Measurements from ENCODE around the gene RXRG. TPM values are rescaled to one million over a fixed set of nuclear protein-coding genes. Genes with fewer than 3 reads are reported as not detected.

Gene RXRG
- total RNA-seq, 1 donor from 2014 or later, result 3.3 TPM

DNA sequence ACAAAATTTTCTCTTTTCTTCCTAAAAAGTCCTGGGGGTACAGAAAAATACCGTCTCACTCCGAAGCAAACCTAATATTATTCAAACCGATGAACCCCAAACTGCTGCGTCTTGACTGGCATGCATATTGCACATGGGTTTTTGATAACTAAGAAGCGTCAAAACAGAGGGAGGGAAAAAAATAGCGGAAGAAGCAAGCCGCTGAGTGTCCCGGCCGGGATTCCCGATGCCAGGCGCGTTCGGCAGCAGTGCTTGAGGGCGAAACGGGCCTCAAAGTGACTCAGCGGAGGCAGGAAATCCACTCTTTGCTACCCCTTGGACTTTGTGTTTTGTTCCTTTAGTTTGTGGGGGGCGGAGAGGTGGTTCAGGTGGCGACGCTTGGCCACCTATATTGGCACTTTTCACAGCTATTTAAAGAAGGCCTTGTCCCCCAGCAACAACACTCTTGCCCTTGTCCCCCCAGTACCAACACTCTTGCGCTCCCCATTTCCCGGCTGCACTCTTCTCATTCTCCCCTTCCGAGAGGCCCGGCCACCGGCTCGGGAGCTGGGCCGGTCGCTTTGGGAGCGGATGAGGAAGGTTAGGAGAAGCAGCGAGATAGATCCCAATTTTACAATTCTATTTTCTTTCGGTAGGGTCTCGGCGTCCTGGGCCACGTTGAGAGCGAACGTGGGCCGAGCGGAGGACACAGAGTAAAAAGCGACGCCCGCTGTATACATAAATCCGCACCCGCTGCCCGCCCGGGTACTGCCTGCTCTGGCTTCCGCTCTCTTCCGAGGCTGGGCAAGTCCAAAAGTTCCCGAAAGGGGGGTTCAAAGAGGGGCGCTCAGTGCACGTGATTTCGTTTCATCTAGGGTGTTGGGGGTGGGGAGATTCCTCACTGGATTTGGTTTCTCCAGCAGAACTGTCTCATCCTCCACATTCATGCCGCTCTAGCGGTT lies 90.9 kb downstream of the RXRG start:
- intact Hi-C loops (cut with DNase I), result no loop called here
- no peak for DNase-seq
- no peak for ATAC-seq (ENCODE audit: poor library complexity)

DNA sequence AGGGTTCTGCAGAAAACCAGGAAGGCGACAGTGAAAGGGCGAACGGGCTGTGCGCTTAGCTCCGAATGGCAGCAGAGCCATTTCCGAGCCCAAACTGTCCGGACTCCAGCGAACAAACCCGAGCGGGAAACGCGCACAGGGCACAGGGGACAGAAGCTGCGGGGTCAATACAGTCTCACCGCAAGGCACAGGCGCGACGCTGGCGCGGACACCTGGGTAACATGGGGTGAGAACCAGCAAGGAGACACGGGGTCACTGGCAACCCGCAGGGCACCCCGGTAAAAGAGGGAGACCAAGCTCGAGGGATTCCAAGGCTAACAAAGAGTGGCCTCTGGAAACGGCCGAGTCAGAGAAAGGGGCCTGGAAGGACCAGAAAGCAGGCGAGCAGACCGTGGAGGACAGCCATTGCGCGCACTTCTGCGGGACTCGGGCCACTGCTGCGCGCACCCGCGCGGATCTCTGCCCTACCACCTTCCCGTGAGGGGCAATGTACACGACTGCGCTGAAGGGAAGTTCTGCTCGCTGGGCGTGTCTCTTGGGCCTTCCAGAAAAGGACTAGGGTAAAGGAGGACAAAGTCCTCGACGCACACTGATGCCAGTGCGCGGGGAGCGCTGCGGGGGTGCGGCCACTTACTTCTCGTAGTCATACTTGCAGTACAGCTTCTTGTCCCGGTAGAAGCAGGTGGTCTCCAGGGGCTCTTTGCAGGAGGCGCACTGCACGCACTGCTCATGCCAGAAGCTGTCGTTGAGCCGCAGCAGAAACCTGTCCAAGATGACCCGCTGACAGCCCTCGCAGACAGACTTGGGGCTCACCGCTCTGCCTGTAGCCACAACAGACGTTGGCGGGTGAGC lies 92.3 kb downstream of the RXRG start:
- DNase-seq (no peak), ATAC-seq (ENCODE audit: poor library complexity) (no peak)
- intact Hi-C loops (cut with DNase I), result no loop called here

DNA sequence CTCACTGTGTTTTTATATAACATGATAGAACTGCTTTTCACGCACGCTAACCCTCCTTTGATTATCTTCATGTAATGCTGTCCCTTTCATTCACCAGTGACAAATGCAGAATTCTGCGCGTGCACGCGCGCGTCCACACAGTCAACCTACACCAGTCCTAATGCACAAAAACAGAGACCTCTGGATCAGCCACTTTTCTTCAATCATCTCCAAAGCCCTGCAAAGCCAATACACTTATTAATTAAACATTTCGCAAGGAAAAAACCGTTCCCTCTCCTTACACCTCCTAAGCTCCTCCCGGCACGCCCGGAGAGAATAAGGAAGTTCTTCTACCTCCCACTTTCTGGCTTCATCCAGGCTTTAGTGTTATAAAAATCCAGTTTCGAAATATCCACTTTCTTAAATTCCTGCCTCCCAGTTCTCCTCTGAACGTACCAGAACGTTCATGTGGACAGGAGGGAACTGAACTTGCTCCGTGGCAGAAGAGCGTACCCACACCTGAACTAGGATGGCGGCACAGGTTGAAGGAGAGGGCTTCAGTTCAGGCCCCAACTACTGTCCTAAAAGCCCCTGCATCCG lies 93.0 kb downstream of the RXRG start:
- DNase-seq (no peak), ATAC-seq (ENCODE audit: poor library complexity) (no peak)
- intact Hi-C loops (cut with DNase I), result no loop called here

Other genes starting within 250 kb of the RXRG start
- not detected for gene LMX1A, start 88.4 kb downstream of the RXRG start, total RNA-seq
- gene LRRC52, start 98.9 kb upstream of the RXRG start, total RNA-seq, result 0.38 TPM
- gene MGST3, start 186.1 kb upstream of the RXRG start, total RNA-seq, result 601 TPM